ENCODE data around the gene BTBD3.

The BTBD3 gene

GRCh38 chr20:11917663-11918062 lies at the start of gene BTBD3:
Gene BTBD3, plus strand, starts transcription at chr20:11917893. Its CDS starts 383 bp downstream, at chr20:11918276.
- DNase-seq: peak; percentile 87

DNA sequence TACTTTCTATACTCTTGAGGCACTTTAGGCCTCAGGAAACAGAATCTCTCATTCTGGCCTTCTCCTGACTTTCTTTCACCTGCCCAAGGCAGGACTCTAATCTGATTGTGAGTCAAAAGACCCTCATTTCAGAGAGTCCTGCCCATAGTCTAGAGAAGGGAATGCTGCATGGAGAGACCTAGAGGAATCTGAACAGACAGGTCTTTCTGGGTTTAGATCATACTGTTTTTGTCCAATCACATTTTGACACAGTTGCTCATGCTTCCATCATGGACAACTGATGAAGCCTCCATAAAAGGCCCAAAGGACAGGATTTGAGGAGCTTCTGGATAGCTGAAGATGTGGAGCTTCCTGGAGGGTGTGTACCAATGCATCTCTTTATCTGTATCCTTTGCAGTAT lies 48.1 kb upstream of the BTBD3 start:
- no peak for DNase-seq

DNA sequence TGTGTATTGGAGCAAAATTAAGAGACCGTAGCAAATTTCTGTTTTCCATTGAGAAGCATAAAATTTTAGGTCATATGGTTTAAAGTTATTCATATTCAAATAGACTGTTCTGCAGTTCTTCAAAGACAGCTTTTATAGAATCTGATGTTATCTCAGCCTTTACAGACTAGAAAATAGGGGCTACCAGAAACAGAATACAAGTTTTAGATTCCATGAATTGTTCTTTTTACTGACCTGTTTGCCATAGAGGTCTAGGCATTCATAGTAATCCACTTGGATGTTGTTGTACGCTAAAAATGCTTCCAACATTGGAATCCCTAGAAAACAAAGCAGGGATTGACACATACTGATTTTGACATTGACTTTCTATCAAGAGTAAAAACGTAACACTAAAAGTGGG lies 47.3 kb upstream of the BTBD3 start:
- no peak for DNase-seq

GRCh38 chr20:11876555-11876954 lies 41.1 kb upstream of the BTBD3 start:
- DNase-seq: no peak

GRCh38 chr20:11880680-11881079 lies 37.0 kb upstream of the BTBD3 start:
- no peak for DNase-seq

DNA sequence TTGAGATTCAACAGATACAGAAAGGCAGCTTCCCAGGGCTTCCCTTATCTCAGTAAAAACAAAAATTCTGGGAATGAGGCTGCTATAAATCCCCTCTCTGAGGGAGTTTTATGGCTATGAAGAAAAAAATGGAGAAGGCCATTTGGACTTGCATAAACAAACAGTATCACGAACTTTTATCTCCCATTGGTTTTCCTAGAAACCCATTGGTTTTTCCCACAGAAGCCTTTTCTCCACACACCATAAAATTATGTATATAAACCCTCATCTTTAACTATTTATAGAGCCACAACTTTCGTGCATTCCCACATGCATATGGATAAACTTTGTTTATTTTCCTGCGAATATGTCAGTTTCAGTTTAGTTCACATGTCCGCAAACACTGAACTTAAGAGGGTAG lies 36.2 kb upstream of the BTBD3 start:
- DNase-seq: no peak

DNA sequence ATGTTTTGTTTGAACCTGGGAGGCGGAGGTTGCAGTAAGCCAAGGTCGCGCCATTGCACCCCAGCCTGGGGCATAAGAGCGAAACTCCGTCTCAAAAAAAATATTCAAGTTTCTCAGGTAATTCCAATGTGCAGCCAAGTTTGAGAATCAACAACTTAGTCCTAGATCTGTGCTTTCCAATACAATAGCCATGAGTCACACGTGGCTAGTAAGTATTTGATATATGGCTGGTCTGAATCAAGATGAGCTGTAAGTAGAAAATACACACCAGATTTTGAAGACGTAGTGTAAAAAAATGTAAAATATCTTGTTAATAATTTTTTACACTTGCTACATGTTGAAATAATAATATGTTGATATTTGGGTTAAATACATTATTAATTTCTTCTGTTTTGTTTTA lies 35.0 kb upstream of the BTBD3 start:
- no peak for DNase-seq

- DNase-seq: no peak
These were observed 29.0 kb upstream of the BTBD3 start for GRCh38 chr20:11888648-11889047.

GRCh38 chr20:11890331-11891076 lies 27.2 kb upstream of the BTBD3 start:
- peak; percentile 95 for DNase-seq

DNA sequence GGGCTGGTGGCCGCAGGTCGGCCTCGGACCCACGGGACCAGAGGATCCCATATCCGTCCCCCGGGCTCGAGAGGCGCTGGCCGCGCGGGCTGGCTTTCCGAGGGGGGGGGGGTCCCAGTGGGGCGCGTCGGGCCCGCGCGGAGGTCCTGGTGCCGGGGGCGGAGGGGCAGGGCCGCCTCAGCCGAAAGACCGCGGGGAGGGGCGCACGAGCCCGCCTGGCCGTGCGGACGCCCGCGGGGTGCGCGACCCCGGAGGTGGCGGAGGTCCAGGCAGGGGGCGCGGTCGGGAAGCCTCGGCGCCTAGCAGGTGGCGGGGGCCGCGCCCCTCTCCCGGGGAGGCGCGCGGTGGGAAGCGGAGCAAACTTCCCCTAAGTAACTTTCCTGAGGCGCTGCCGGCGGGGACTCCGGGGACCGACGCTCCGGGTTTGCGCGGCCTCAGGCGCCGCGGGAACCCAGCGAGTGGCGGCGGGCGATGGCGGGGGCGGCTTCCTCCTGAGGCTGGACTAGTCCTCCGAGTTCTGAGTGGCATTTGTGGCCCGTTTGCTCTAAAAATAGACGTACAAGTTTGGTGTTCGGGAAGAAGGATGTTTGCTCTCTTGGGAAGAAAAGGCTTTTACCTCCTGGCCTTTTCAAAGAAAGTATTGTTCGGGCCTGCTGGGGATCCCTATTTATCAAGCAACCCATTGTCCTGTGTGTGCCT lies 26.5 kb upstream of the BTBD3 start:
- peak; percentile 80 for DNase-seq

DNA sequence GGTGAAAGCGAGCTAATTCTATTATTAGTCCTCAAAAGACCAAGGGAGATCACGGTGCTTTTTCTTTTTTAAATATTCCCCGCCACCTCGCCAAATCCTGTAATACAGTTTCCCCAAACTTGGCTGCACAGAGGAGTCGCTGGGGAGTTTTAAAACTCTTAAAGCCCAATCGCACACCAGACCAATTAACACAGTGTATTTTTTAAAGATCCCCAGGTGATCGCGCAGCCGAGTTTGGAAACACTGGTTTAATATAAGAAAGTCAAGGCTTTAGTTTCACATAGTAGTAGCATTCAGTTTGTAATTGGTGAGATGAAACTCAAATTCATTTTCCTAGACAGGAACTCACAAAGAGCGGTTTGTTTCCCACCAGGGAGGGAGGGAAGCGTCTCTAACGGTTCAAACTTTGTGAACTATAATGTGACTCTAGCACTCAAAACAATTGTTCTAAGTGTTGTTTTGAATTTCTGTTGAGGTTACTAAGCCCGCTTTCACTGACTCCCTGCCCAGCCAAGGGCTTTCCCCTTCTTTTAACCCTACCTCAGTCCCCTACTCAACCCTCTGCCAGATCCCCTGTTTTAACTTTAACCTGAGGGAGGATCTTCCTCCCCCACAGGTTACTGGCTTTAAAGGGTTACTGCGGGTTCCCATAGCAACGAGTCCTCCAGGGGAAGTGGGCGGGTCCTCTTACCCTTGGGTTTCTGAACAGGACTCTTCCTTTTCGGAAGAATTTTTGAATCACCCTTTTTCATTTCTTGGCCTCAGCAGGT lies 25.7 kb upstream of the BTBD3 start:
- peak; percentile 80 for DNase-seq

GRCh38 chr20:11894062-11894461 lies 23.6 kb upstream of the BTBD3 start:
- DNase-seq: no peak

- DNase-seq: no peak
These were observed 21.8 kb upstream of the BTBD3 start for GRCh38 chr20:11895861-11896387.

DNA sequence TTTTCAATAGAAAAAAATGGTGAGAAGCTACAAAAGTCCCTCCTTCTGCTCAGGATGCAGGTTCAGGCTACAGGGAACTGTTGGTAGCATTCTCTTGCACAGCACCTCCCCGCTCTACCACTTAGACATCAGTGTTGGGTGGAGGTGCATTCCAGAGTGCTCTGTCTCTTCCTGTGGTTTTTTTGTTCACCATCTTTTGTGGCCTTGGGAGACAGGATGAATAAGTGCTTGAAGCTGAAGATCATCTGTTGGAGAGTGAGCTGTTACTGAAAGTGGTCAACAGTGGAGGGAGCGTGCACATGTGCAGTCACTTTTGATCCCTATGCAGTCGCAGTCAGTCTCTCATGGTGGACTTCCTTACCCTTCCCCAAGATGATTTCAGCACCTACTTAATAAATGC lies 16.6 kb upstream of the BTBD3 start:
- DNase-seq: no peak

DNA sequence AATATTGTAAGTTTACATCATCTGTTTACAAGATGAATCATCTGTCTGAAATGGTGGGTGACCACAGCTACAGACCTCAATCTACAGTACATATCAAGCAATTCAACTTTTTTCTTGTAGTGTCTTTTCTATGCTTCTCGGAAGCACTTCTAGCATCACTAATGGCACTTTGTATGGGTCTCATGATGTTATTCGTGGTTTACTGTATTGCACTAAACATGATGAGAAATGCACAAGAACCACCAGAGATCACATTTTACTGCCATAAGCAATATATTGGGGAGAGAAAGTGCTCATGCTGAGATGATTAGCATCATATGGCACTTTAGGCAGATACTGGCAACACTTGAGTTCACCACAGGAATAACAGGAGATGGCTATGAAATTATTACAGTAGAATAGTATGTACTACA lies 15.4 kb upstream of the BTBD3 start:
- DNase-seq: no peak

- no peak for DNase-seq
These were observed 12.1 kb upstream of the BTBD3 start for GRCh38 chr20:11905460-11906179.

DNA sequence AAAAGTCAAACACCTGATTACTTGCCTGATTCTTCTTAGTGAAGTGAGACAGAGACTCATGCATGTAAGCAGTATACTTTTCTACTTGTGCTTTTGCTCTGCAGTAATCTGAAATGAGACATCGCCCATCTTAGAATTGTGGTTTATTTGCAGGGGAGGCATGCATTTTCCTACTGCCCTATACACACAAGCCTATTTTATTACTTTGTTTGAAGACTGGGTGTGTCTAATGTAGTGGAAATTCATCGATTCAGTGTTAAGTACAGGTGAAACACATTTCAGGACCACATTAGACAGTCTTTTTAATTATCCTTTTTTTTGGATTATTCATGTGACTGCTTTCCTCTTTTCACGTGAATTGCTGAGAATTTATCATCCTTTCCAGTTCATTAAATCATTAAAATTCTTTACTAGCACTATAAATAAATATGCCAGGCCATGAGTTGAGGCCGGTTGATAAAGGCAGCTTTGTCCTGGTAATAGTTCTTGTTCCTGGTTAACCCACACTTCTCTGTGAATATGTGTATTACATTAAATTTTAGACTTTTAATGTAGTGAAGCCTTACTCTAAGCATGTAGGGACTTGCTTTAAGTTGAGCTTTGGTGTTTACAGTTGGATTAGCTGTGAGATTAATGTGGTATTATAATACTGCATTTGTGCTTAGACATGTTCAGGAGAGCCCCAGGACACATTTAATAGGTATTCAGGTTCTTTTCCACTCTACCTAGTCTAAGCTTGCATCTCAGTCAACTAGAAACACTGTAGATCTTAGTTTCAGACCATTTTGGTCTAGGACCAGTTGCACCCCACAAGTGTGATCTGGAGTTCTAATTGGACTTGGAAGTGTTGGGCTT lies 10.8 kb upstream of the BTBD3 start:
- DNase-seq: no peak

DNA sequence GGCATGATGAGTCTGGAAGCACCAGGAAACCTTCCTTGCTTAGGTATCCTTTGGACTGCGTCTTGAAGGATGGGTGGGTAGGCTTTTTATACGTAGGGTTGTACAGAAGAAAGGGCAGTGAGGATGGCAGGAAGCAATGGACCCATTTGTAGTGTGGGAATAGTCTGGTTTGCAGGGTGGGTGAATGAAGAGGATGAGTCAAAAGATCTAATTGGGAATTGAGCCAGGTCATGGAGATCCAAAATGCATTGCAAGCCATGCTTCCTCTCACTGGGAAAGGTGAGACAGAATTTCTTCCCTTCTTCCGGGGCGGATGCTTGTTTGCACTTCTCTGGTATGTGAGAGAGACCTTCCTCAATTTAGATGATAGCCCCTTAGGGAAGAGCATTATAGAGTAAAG lies 10.1 kb upstream of the BTBD3 start:
- no peak for DNase-seq

DNA sequence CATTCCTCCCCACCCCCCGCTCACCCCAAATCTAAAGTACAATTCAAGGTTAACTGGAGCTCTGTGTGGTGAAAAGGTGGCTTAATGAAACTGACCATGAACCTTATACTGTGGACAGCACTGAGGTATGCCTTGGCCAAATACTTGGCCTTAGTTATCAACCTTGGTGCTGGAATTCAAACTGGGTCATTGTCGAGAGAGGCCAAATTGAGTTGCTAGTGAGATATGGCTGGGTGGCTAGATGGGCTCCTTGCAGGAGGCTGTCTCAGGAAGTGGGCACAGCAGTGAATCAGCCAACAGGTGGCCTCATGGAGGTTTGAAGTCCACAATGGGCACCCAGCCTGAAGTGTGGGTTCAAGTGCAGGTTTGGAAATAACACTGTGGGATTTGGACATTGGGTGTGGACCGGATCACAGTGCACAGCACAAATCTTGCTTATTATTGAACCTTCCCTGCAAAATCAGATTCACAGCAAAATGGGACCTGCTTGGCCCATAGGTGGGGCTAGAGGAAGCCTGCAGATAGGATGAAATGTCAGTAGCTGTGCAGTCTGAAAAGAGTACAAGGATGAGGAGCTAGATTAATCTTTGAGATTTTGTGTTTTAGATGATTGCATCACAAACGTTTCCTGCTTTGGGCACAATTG lies 5.6 kb upstream of the BTBD3 start:
- DNase-seq: no peak

DNA sequence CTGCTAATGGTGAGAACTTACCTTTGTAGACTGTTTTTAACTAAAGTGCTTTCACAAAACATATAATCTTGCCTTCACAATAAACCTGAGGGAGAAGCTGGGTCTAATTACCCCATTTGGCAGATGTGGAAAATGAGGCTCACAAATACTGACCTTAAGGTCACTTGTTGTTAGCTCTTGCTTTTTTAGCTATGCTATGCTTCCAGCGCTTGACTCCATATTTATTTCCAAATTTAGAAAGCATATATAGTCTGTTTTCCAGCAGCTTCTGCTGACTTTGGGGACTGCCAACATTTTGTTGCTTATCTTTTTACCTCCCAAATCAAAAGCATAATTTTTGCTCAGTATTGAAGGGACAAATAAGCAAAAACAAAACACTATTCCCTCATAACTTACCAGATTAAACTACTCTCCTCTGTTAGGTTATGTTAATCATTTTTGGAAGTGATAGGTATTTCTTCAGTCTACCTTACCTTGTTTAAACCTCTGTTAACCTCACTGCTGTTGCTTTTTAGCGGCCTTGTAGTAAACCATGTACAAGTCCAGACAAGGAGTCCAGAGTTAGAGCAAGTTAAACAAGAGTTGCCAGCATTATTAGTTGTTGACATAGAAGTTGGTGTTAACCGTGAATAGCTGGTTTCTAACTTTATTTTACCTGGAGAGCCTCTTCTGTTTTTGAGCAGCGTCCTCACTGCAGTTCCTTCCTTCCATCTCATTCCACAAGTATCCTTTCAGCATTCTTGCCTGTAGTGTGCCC lies 4.9 kb upstream of the BTBD3 start:
- no peak for DNase-seq

Measured in femur (tissue), 1 donor.